Mesendoderm (in vitro differentiated cells): ENCODE results near the gene TMIE.
"Not testable (repeated sequence)": the region's sequence is repeated elsewhere in the genome, so short reads cannot be mapped to it uniquely, and the experiment has no call there.

Experiments
- DNase-seq: peaks from one replicate; pipeline ENCODE4 v3.0.0; 2013
- H2AK5ac ChIP-seq: 2 replicates; pipeline ENCODE4 v1.6.1; 2013; ENCODE audit warnings: low read length, inconsistent platforms
- H2BK120ac ChIP-seq: 2 replicates; pipeline ENCODE4 v1.6.1; 2013; ENCODE audit warnings: low read depth, mild to moderate bottlenecking, low read length, moderate library complexity, mixed read lengths
- H2BK15ac ChIP-seq: replicated peaks from 2 replicates; pipeline ENCODE4 v1.6.1; 2013; ENCODE audit warnings: low read depth, mild to moderate bottlenecking, moderate library complexity
- H2BK5ac ChIP-seq: 2 replicates; pipeline ENCODE4 v1.6.1; 2013; ENCODE audit warnings: low read length, inconsistent platforms
- H3K18ac ChIP-seq: 2 replicates; pipeline ENCODE4 v1.6.1; 2013; ENCODE audit warnings: mild to moderate bottlenecking, low read length, mixed read lengths
- H3K23ac ChIP-seq: one replicate; pipeline ENCODE4 v1.6.1; 2013; ENCODE audit warnings: low read length
- H3K27ac ChIP-seq: 2 replicates; pipeline ENCODE4 v1.5.1; 2013; ENCODE audit warnings: low read depth, mild to moderate bottlenecking, inconsistent platforms, low read length, moderate library complexity
- H3K27me3 ChIP-seq: 2 replicates; pipeline ENCODE4 v1.6.1; 2013; ENCODE audit warnings: low read length, control low read depth, mild to moderate bottlenecking, inconsistent platforms; ENCODE audit not compliant: insufficient read depth, poor library complexity
- H3K36me3 ChIP-seq: 2 replicates; pipeline ENCODE4 v1.6.1; 2013; ENCODE audit warnings: low read length, inconsistent platforms; ENCODE audit not compliant: control insufficient read depth, insufficient read depth
- H3K4ac ChIP-seq: one replicate; pipeline ENCODE4 v1.6.1; 2013; ENCODE audit warnings: low read depth, mild to moderate bottlenecking, low read length, moderate library complexity
- H3K4me1 ChIP-seq: 2 replicates; pipeline ENCODE4 v1.6.1; 2013; ENCODE audit warnings: low read depth, low read length, inconsistent platforms; ENCODE audit not compliant: control insufficient read depth
- H3K4me2 ChIP-seq: 2 replicates; pipeline ENCODE4 v1.6.1; 2013; ENCODE audit warnings: low read length
- H3K4me3 ChIP-seq: 2 replicates; pipeline ENCODE4 v1.5.1; 2013; ENCODE audit warnings: mild to moderate bottlenecking, low read length
- H3K56ac ChIP-seq: one replicate; pipeline ENCODE4 v1.6.1; 2013; ENCODE audit warnings: low read length
- H3K79me1 ChIP-seq: 2 replicates; pipeline ENCODE4 v1.6.1; 2013; ENCODE audit warnings: low read length, inconsistent platforms
- H3K79me2 ChIP-seq: 2 replicates; pipeline ENCODE4 v1.6.1; 2013; ENCODE audit warnings: mild to moderate bottlenecking, low read length; ENCODE audit not compliant: control insufficient read depth, insufficient read depth
- H3K9ac ChIP-seq: 2 replicates; pipeline ENCODE4 v1.6.1; 2013; ENCODE audit warnings: low read length, inconsistent platforms
- H4K5ac ChIP-seq: one replicate; pipeline ENCODE4 v1.6.1; 2013; ENCODE audit warnings: low read length
- H4K8ac ChIP-seq: one replicate; pipeline ENCODE4 v1.6.1; 2013; ENCODE audit warnings: low read depth, mild to moderate bottlenecking, control low read depth, low read length, moderate library complexity
- WGBS: extraction: QIAGEN DNeasy Blood & Tissue Kit; methylation state at CpG from one replicate; pipeline ENCODE4 v1.1.7; 2013; ENCODE audit warnings: low lambda C conversion rate, missing lambda C conversion rate; ENCODE audit not compliant: insufficient coverage; ENCODE audit errors: extremely low coverage; 5-methylcytosine and 5-hydroxymethylcytosine counted together

TMIE gene

DNA sequence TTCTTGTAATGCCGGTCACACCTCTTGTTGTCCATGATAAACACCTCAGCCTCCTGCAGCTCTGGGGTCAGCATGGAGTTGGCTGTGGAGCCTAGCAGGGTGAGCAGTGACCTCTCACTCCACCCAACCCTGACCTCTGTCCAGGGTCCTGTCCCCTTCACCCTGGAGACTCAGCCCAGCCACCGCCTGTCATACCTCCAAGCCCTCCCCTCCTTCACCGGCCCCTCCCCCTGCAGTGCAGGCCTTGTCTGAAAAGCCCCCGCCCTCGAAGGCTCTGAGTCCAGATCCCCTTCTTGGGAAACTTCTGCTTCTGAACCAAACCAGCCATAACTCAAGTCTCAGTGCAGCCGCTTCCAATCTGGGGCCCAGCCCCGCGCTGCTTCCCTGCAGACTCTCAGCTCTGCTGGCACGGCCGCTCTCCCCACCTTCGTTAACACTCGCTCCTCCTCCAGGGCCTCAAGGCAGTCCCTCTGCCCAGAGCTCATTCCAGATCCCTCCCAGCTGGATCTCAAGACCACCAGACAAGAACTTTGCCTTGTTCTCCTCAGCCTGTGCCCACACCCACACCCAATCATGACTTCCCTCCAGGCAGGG, 41.9 kb downstream of the TMIE start:
- H4K8ac ChIP-seq, result no peak overlapping the region
- peak; percentile 43 for DNase-seq
- no peaks in the 10 kb centered on the region for H3K36me3 ChIP-seq
- no peak overlapping the region for H4K5ac ChIP-seq
- no peaks in the 10 kb centered on the region for H3K4me1 ChIP-seq
- no peaks in the 10 kb centered on the region for H3K79me2 ChIP-seq
- H3K27me3 ChIP-seq, result no peaks in the 10 kb centered on the region
- H3K18ac ChIP-seq, result no peak overlapping the region
- no peak overlapping the region for H3K23ac ChIP-seq
- no peak overlapping the region for H2AK5ac ChIP-seq
- H3K56ac ChIP-seq, result no peak overlapping the region
- H3K79me1 ChIP-seq, result no peaks in the 10 kb centered on the region
- no CpG with 5 or more reads among the region's 12 CpGs for WGBS
- no peak overlapping the region for H3K27ac ChIP-seq
- no peak overlapping the region for H2BK15ac ChIP-seq
- H3K4me3 ChIP-seq, result no peak overlapping the region
- H3K9ac ChIP-seq, result no peak overlapping the region
- H2BK120ac ChIP-seq, result no peak overlapping the region
- no peak overlapping the region for H2BK5ac ChIP-seq
- H3K4ac ChIP-seq, result no peak overlapping the region
- H3K4me2 ChIP-seq, result no peak overlapping the region

DNA sequence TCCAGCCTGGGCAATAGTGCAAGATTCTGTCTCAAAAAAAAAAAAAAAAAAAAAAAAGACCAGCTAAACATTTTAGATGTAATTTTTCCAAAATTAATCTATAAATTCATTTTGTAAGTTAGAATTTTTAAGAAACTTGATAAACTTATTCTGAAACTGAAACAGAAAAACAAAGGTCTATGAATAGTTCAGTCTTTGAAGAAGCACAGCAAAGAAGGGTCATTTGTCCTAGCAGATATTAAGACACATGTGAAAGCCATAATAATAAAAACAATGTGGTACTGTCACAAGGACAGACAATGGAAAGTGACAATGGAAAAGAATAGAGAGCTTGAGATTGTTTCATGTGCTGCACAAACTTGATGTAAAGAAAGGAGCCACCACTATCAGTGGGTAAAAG, 45.5 kb downstream of the TMIE start:
- H4K5ac ChIP-seq, result no peak overlapping the region
- no peaks in the 10 kb centered on the region for H3K36me3 ChIP-seq
- DNase-seq, result no peak
- no peak overlapping the region for H4K8ac ChIP-seq
- H3K4me1 ChIP-seq, result no peaks in the 10 kb centered on the region
- no peak overlapping the region for H3K18ac ChIP-seq
- no peak overlapping the region for H2BK5ac ChIP-seq
- no peak overlapping the region for H2BK15ac ChIP-seq
- no peaks in the 10 kb centered on the region for H3K79me1 ChIP-seq
- no peak overlapping the region for H3K23ac ChIP-seq
- H3K27me3 ChIP-seq, result no peaks in the 10 kb centered on the region
- no peak overlapping the region for H2AK5ac ChIP-seq
- no peak overlapping the region for H3K4me3 ChIP-seq
- H3K79me2 ChIP-seq, result no peaks in the 10 kb centered on the region
- H3K56ac ChIP-seq, result no peak overlapping the region
- no peak overlapping the region for H2BK120ac ChIP-seq
- H3K9ac ChIP-seq, result no peak overlapping the region
- no peak overlapping the region for H3K27ac ChIP-seq
- no peak overlapping the region for H3K4ac ChIP-seq
- no peak overlapping the region for H3K4me2 ChIP-seq

DNA sequence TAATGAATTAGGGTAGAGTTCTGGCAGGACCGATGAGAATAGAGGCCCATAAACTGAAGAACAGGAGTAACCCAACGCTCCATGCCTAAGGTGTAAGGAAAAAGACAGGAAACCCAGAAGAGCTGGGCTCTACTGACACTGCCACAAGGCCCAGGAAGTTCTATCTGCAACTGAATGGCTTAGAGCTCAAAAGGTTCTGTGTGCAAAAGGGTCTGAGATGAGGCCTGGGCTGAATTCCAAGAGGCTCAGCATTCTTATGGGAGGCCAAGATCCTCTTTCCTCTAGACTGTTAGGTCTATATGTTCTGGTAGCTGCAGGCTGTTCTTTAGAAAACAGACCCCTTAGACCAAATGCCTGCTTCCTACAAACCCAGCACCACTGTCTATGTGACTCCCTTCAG, 47.0 kb downstream of the TMIE start:
- no peak overlapping the region for H3K27ac ChIP-seq
- H3K56ac ChIP-seq, result no peak overlapping the region
- no peaks in the 10 kb centered on the region for H3K79me1 ChIP-seq
- no peak overlapping the region for H3K4me3 ChIP-seq
- H2AK5ac ChIP-seq, result no peak overlapping the region
- no peak overlapping the region for H3K4me2 ChIP-seq
- no peak overlapping the region for H2BK15ac ChIP-seq
- H3K9ac ChIP-seq, result no peak overlapping the region
- no peak overlapping the region for H3K4ac ChIP-seq
- no peak overlapping the region for H4K5ac ChIP-seq
- H3K79me2 ChIP-seq, result no peaks in the 10 kb centered on the region
- no peaks in the 10 kb centered on the region for H3K36me3 ChIP-seq
- no peak for DNase-seq
- H3K18ac ChIP-seq, result no peak overlapping the region
- H2BK120ac ChIP-seq, result no peak overlapping the region
- no peak overlapping the region for H2BK5ac ChIP-seq
- no peak overlapping the region for H3K23ac ChIP-seq
- H3K27me3 ChIP-seq, result no peaks in the 10 kb centered on the region
- no peaks in the 10 kb centered on the region for H3K4me1 ChIP-seq
- H4K8ac ChIP-seq, result no peak overlapping the region
- no CpG with 5 or more reads among the region's 2 CpGs for WGBS

DNA sequence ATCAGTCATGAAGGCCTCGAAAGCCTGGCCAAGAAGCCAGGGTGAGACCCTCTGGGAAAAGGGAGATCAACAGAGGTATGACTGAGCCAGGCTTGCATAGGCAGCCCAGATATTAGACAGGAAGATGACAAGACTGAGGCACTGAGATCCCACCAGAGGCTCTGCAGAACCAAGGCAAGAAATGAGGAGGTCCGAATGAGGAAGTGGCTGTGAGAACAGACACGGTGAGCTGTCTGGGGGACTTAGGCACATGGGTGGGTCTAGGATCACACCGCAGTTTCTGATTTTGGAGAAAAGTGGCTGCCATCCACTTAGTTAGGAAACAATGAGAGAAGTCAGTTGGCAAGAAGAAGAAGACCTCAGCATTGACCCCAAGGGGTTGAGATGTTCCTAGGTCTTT, 47.9 kb downstream of the TMIE start:
- H3K4me1 ChIP-seq, result no peaks in the 10 kb centered on the region
- H3K27ac ChIP-seq, result no peak overlapping the region
- H3K4me2 ChIP-seq, result no peak overlapping the region
- no peak overlapping the region for H2BK120ac ChIP-seq
- no peak overlapping the region for H4K8ac ChIP-seq
- no peaks in the 10 kb centered on the region for H3K79me2 ChIP-seq
- no peak overlapping the region for H3K56ac ChIP-seq
- no peak overlapping the region for H3K4me3 ChIP-seq
- no peak overlapping the region for H3K23ac ChIP-seq
- H2AK5ac ChIP-seq, result no peak overlapping the region
- no peak overlapping the region for H4K5ac ChIP-seq
- DNase-seq, result no peak
- H3K4ac ChIP-seq, result no peak overlapping the region
- no CpG with 5 or more reads among the region's 4 CpGs for WGBS
- no peaks in the 10 kb centered on the region for H3K27me3 ChIP-seq
- no peaks in the 10 kb centered on the region for H3K36me3 ChIP-seq
- no peak overlapping the region for H2BK15ac ChIP-seq
- no peaks in the 10 kb centered on the region for H3K79me1 ChIP-seq
- H3K9ac ChIP-seq, result no peak overlapping the region
- no peak overlapping the region for H2BK5ac ChIP-seq
- H3K18ac ChIP-seq, result no peak overlapping the region

DNA sequence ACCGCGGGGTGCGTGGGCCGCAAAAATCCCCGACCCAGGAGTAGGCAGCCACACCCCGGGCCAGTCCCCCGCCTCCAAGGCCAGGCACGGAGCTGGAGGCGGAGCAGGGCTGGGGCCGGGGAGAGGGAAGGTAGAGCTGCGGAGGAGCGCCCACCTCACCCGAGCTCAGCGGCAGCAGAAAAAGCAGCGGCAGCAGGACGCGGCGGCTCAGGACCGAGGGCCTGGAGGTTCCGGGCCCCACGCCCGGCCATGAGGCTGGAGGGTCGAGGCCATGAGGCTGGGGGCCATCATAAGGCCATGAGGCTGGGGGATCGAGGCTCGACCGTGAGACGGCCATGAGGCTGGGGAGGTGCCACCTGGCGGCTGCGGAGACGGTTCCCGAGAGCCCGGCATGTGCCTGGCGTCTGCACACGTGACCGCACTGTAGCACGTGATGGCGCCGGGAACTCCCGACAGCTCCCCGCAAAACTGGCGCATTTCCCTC, 49.4 kb downstream of the TMIE start:
- H3K4me1 ChIP-seq, result no peaks in the 10 kb centered on the region
- no peak overlapping the region for H3K4me2 ChIP-seq
- no peak overlapping the region for H4K5ac ChIP-seq
- H2BK5ac ChIP-seq, result no peak overlapping the region
- H3K36me3 ChIP-seq, result no peaks in the 10 kb centered on the region
- no peak overlapping the region for H3K27ac ChIP-seq
- no peak for DNase-seq
- no peaks in the 10 kb centered on the region for H3K79me1 ChIP-seq
- no peak overlapping the region for H3K23ac ChIP-seq
- no peak overlapping the region for H3K4ac ChIP-seq
- H3K27me3 ChIP-seq, result no peaks in the 10 kb centered on the region
- H3K9ac ChIP-seq, result no peak overlapping the region
- H2BK120ac ChIP-seq, result no peak overlapping the region
- no peak overlapping the region for H2BK15ac ChIP-seq
- no peak overlapping the region for H2AK5ac ChIP-seq
- H3K79me2 ChIP-seq, result no peaks in the 10 kb centered on the region
- no peak overlapping the region for H4K8ac ChIP-seq
- WGBS, result no CpG with 5 or more reads among the region's 41 CpGs
- no peak overlapping the region for H3K18ac ChIP-seq
- no peak overlapping the region for H3K4me3 ChIP-seq
- no peak overlapping the region for H3K56ac ChIP-seq

DNA sequence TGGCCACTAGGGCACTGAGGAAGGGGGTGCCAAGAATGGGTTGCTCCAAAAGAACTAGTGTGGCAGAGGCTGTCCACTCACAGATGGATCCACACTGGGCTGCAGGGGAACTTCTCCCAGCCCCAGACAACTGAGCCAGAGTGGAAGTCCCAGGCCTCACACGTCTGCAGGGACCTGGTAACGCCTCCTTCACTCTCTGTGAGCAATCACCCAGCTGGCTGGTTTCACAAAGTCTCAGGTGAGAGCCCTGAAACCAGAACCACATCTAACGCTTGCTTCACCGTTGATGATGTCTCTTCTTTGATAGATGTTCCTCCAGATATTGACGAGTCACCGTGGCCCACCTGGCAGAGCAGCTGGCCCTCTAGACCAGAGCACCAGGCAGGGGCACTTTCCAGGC, 51.9 kb downstream of the TMIE start:
- H4K8ac ChIP-seq, H3K4me3 ChIP-seq, H3K4me1 ChIP-seq, H3K56ac ChIP-seq, H2BK5ac ChIP-seq, H2BK120ac ChIP-seq, DNase-seq, H3K23ac ChIP-seq, H3K4me2 ChIP-seq, H3K79me2 ChIP-seq, H3K79me1 ChIP-seq, H4K5ac ChIP-seq, H3K27me3 ChIP-seq, H2AK5ac ChIP-seq, H3K36me3 ChIP-seq, H2BK15ac ChIP-seq, H3K4ac ChIP-seq, H3K9ac ChIP-seq, H3K27ac ChIP-seq, H3K18ac ChIP-seq: not testable (repeated sequence)
- WGBS, result no CpG with 5 or more reads among the region's 6 CpGs
